ENCODE data around the gene GGCX. TPM values are rescaled to one million over a fixed set of nuclear protein-coding genes. Genes with fewer than 3 reads are reported as not detected.

The GGCX gene
- polyA plus RNA-seq, 3 donors = 36.8 to 41.1 (median 37.0) TPM

GRCh38 chr2:85504778-85505261 is 56.5 kb downstream of the GGCX start:
- no peak for DNase-seq (ENCODE audit: extremely low read depth in 1 of 11, low read depth in 9 of 11, low spot score in 4 of 11)

- DNase-seq (ENCODE audit: extremely low read depth in 1 of 11, low read depth in 9 of 11, low spot score in 4 of 11) = no peak
These were observed 57.2 kb downstream of the GGCX start for GRCh38 chr2:85503851-85504777.

- DNase-seq (ENCODE audit: extremely low read depth in 1 of 11, low read depth in 9 of 11, low spot score in 4 of 11) = no peak
These were observed 58.0 kb downstream of the GGCX start for GRCh38 chr2:85503168-85503850.

GRCh38 chr2:85502720-85503119 is 58.6 kb downstream of the GGCX start:
- no peak for DNase-seq (ENCODE audit: extremely low read depth in 1 of 11, low read depth in 9 of 11, low spot score in 4 of 11)

GRCh38 chr2:85501248-85501647 is 60.0 kb downstream of the GGCX start:
- DNase-seq (ENCODE audit: extremely low read depth in 1 of 11, low read depth in 9 of 11, low spot score in 4 of 11) = no peak

GRCh38 chr2:85497944-85498630 is 63.2 kb downstream of the GGCX start:
- DNase-seq (ENCODE audit: extremely low read depth in 1 of 11, low read depth in 9 of 11, low spot score in 4 of 11) = no peak

GRCh38 chr2:85496436-85496835 is 64.9 kb downstream of the GGCX start:
- no peak for DNase-seq (ENCODE audit: extremely low read depth in 1 of 11, low read depth in 9 of 11, low spot score in 4 of 11)

Other genes starting within 250 kb of the GGCX start
- gene TGOLN2, start 233.5 kb downstream of the GGCX start, polyA plus RNA-seq (ENCODE audit: insufficient read length in 3 of 3) = 100 to 1,000 TPM; 110 to 139 (median 128) TPM
- gene RETSAT, start 207.0 kb downstream of the GGCX start, polyA plus RNA-seq (ENCODE audit: insufficient read length in 3 of 3) = 10 to 100 TPM; 22.7 to 30.6 (median 26.0) TPM
- gene ELMOD3, start 206.7 kb downstream of the GGCX start, polyA plus RNA-seq (ENCODE audit: insufficient read length in 3 of 3) = 10 to 100 TPM; 22.9 to 37.1 (median 26.4) TPM
- gene CAPG, start 151.1 kb downstream of the GGCX start, polyA plus RNA-seq (ENCODE audit: insufficient read length in 3 of 3) = 100 to 1,000 TPM in 1 of 3 donors, 10 to 100 TPM in 2; 90.4 to 107 (median 95.5) TPM
- gene SH2D6, start 142.8 kb downstream of the GGCX start, polyA plus RNA-seq (ENCODE audit: insufficient read length in 3 of 3) = 1 to 10 TPM in 2 of 3 donors, under 1 TPM in 1; 0.29 to 1.2 (median 1.1) TPM
- 100 to 1,000 TPM; 339 to 393 (median 381) TPM for gene MAT2A, start 22.3 kb downstream of the GGCX start, polyA plus RNA-seq (ENCODE audit: insufficient read length in 3 of 3)
- 10 to 100 TPM; 88.1 to 94.9 (median 88.3) TPM for gene VAMP8, start 16.1 kb upstream of the GGCX start, polyA plus RNA-seq (ENCODE audit: insufficient read length in 3 of 3)
- 10 to 100 TPM; 34.7 to 42.6 (median 38.1) TPM for gene VAMP5, start 22.9 kb upstream of the GGCX start, polyA plus RNA-seq (ENCODE audit: insufficient read length in 3 of 3)
- 100 to 1,000 TPM; 138 to 140 (median 140) TPM for gene RNF181, start 34.3 kb upstream of the GGCX start, polyA plus RNA-seq (ENCODE audit: insufficient read length in 3 of 3)
- gene TMEM150A, start 41.2 kb upstream of the GGCX start, polyA plus RNA-seq (ENCODE audit: insufficient read length in 3 of 3) = 10 to 100 TPM; 34.4 to 44.8 (median 41.6) TPM
- gene C2orf68, start 50.6 kb upstream of the GGCX start, polyA plus RNA-seq (ENCODE audit: insufficient read length in 3 of 3) = 10 to 100 TPM; 56.2 to 81.2 (median 61.1) TPM
- 10 to 100 TPM; 62.3 to 74.7 (median 68.8) TPM for gene USP39, start 54.7 kb upstream of the GGCX start, polyA plus RNA-seq (ENCODE audit: insufficient read length in 3 of 3)
- gene SFTPB, start 106.7 kb upstream of the GGCX start, polyA plus RNA-seq (ENCODE audit: insufficient read length in 3 of 3) = under 1 TPM; 0.07 to 0.11 (median 0.08) TPM
- under 1 TPM; 0.13 to 0.42 (median 0.27) TPM for gene GNLY, start 132.9 kb upstream of the GGCX start, polyA plus RNA-seq (ENCODE audit: insufficient read length in 3 of 3)
- 10 to 100 TPM; 10.3 to 16.0 (median 14.8) TPM for gene ATOH8, start 192.5 kb upstream of the GGCX start, polyA plus RNA-seq (ENCODE audit: insufficient read length in 3 of 3)

Data from renal cortex interstitium (tissue), 11 donors.